HepG2 (cell line): ENCODE results near the gene SLC66A3. TPM values are rescaled to one million over a fixed set of nuclear protein-coding genes. Genes with fewer than 3 reads are reported as not detected.

Experiments
- BCL3 ChIP-seq: sonication (generic); formaldehyde crosslinking; IDR thresholded peaks from 2 replicates; pipeline ENCODE4 v1.5.1; 2020; ENCODE audit warnings: mild to moderate bottlenecking, missing genetic modification reagents, moderate library complexity
- CEBPB ChIP-seq: IDR thresholded peaks from 2 replicates; pipeline ENCODE4 v1.6.1; 2011; ENCODE audit warnings: low read depth, low read length, improper control_type of control experiment, borderline replicate concordance
- DDIT3 ChIP-seq: sonication (generic); formaldehyde crosslinking; IDR thresholded peaks from 2 replicates; pipeline ENCODE4 v1.4.0; 2020; ENCODE audit warnings: mild to moderate bottlenecking, missing genetic modification reagents
- FOXM1 ChIP-seq: sonication (generic); formaldehyde crosslinking; IDR thresholded peaks from 2 replicates; pipeline ENCODE4 v1.5.0; 2020; ENCODE audit warnings: missing genetic modification reagents
- GPN1 ChIP-seq: sonication (generic); formaldehyde crosslinking; IDR thresholded peaks from 2 replicates; pipeline ENCODE4 v1.5.1; 2020; ENCODE audit warnings: missing genetic modification reagents, borderline replicate concordance
- HES4 ChIP-seq: sonication (generic); formaldehyde crosslinking; IDR thresholded peaks from 2 replicates; pipeline ENCODE4 v1.9.0; 2021; ENCODE audit warnings: mild to moderate bottlenecking, missing genetic modification reagents, borderline replicate concordance
- MLLT10 ChIP-seq: sonication (generic); formaldehyde crosslinking; IDR thresholded peaks from 2 replicates; pipeline ENCODE4 v1.4.0; 2020; ENCODE audit warnings: missing genetic modification reagents
- NCOR1 ChIP-seq: fragments of 200-600 bp; sonication (generic); IDR thresholded peaks from 2 replicates; pipeline ENCODE4 v1.7.0; 2017; ENCODE audit warnings: antibody characterized with exemption, low read length, borderline replicate concordance
- NFE2L2 ChIP-seq: fragments of 150-350 bp; IDR thresholded peaks from 2 replicates; pipeline ENCODE4 v1.6.1; 2014; ENCODE audit warnings: low read length
- NR0B2 ChIP-seq: sonication (generic); formaldehyde crosslinking; IDR thresholded peaks from 2 replicates; pipeline ENCODE4 v1.4.0; 2020; ENCODE audit warnings: mild to moderate bottlenecking, missing genetic modification reagents
- REL ChIP-seq: sonication (generic); formaldehyde crosslinking; conservative IDR thresholded peaks from 2 replicates; pipeline ENCODE4 v1.8.0; 2022; ENCODE audit warnings: mild to moderate bottlenecking, missing genetic modification reagents, moderate library complexity
- RNF219 ChIP-seq: sonication (generic); formaldehyde crosslinking; IDR thresholded peaks from 2 replicates; pipeline ENCODE4 v1.5.0; 2020; ENCODE audit warnings: mild to moderate bottlenecking, missing genetic modification reagents
- SSRP1 ChIP-seq: IDR thresholded peaks from 2 replicates; pipeline ENCODE4 v1.6.1; 2016; ENCODE audit warnings: control low read depth
- THAP11 ChIP-seq: IDR thresholded peaks from 2 replicates; pipeline ENCODE4 v1.6.1; 2016; ENCODE audit warnings: missing biosample characterization, missing genetic modification reagents
- TIGD3 ChIP-seq: sonication (generic); formaldehyde crosslinking; IDR thresholded peaks from 2 replicates; pipeline ENCODE4 v1.5.1; 2020; ENCODE audit warnings: mild to moderate bottlenecking, missing genetic modification reagents, borderline replicate concordance
- ZNF180 ChIP-seq: sonication (generic); formaldehyde crosslinking; IDR thresholded peaks from 2 replicates; pipeline ENCODE4 v1.4.0; 2020; ENCODE audit warnings: low read depth, missing genetic modification reagents, borderline replicate concordance
- ZNF30 ChIP-seq: sonication (generic); formaldehyde crosslinking; IDR thresholded peaks from 2 replicates; pipeline ENCODE4 v1.5.0; 2020; ENCODE audit warnings: mild to moderate bottlenecking, missing genetic modification reagents
- ZNF33A ChIP-seq: sonication (generic); formaldehyde crosslinking; IDR thresholded peaks from 2 replicates; pipeline ENCODE4 v1.5.1; 2020; ENCODE audit warnings: missing genetic modification reagents, mild to moderate bottlenecking, moderate library complexity, borderline replicate concordance
- ZNF556 ChIP-seq: sonication (generic); formaldehyde crosslinking; IDR thresholded peaks from 2 replicates; pipeline ENCODE4 v1.4.0; 2020; ENCODE audit warnings: mild to moderate bottlenecking, missing genetic modification reagents, borderline replicate concordance
- ZNF713 ChIP-seq: sonication (generic); formaldehyde crosslinking; IDR thresholded peaks from 2 replicates; pipeline ENCODE4 v1.4.0; 2020; ENCODE audit warnings: mild to moderate bottlenecking, missing genetic modification reagents
- ZNF792 ChIP-seq: IDR thresholded peaks from 2 replicates; pipeline ENCODE4 v1.6.1; 2016
- polyA plus RNA-seq, 8 experiments: library from polyadenylated mRNA; depleted of rRNA in 3 of 8; stranded (reverse) in 7 of 8; unstranded in 1 of 8; fragments of >200 nt; fragmentation: Illumina TruSeq in 4 of 8; extraction: Trizol in 4 of 8; gene quantifications; 2 replicates each; pipeline versions ENCODE4 v1.2.1 to v1.2.3, GENCODE V29; 2011 to 2016; ENCODE audit warnings: low read depth in 4 of 8, missing spikeins in 1 of 8, mixed read lengths in 1 of 8; ENCODE audit not compliant: insufficient read depth in 1 of 8
- total RNA-seq, 5 experiments: library from RNA; depleted of rRNA; stranded (reverse); fragments of >200 nt; fragmentation: Illumina TruSeq; extraction: Trizol; gene quantifications; 2 replicates each; pipeline ENCODE4 v1.2.3, GENCODE V29; 2016; ENCODE audit warnings: low read depth in 1 of 5
- TF ChIP-seq, protein P1 (sequence below): sonication (generic); formaldehyde crosslinking; IDR thresholded peaks from 2 replicates; pipeline ENCODE4 v1.5.0; 2020; ENCODE audit warnings: mild to moderate bottlenecking, missing genetic modification reagents

The SLC66A3 gene
- total and polyA plus RNA-seq, 2 of the 13 experiments (the other 11 are each of a cell fraction or from before 2014, with no cell fraction given), result 2.2 to 3.7 TPM

DNA sequence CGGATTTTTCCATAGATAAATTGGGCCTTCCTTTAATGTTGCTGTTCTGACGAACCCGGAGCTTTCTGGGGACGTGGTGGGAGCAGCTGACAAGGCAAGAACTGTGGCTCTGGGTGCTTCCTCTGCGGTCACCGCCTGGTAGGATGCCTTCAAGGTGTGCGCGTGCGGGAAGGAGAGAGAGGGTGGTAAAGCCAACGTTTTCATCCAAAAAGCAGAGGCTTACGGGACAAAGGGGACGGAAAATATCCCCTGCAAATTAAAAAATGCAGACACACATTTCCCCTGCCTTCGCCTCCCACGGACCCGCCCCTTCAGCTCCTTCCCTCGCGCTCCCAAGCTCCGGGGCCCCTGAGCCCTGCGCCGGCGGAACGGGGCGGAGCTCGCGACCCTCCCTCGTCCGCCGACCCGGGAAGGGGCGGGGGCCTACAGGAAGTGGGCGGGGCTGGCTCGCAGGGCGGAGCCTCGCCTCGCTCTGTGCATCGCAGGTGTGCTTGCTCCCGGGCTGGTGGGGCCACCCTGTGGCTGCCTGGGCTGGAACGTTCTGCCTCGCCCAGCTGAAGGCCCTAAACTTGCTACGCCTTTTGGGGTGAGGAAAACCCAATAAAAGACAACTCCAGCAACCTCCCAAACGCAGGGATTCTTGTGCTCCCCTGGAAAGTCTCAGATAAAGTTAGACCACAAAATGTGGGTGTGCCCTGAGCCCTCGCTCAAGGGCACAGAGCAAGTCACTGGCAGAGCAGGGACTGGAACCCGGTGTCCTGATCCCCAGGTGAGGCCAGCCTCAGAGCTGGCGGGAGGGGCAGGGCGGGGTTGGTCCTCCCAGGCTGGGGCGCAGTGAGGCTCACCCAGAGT, 25.4 kb upstream of the SLC66A3 start (continued):
- TF ChIP-seq NR0B2 (CRISPR knock-in tag) (no peak), NFE2L2 (no peak), GPN1 (CRISPR knock-in tag) (no peak), THAP11 (peak; percentile 68), FOXM1 (CRISPR knock-in tag) (no peak), TIGD3 (CRISPR knock-in tag) (no peak), HES4 (CRISPR knock-in tag) (no peak), RNF219 (CRISPR knock-in tag) (no peak), ZNF792 (CRISPR knock-in tag) (0 out of 2 replicates have a peak, but pooled peaks have one; percentile 46), SSRP1 (no peak), CEBPB (no peak), ZNF180 (CRISPR knock-in tag) (no peak), DDIT3 (CRISPR knock-in tag) (no peak), ZNF30 (CRISPR knock-in tag) (peak; percentile 76; the same call in 1 of the 2 replicates), ZNF713 (peak; percentile 15; the same call in 1 of the 2 replicates), ZNF556 (CRISPR knock-in tag) (no peak; the same call in 1 of the 2 replicates), REL (CRISPR knock-in tag) (0 out of 2 replicates have a peak, but pooled peaks have one; percentile 74), BCL3 (CRISPR knock-in tag) (no peak; the same call in 1 of the 2 replicates), ZNF33A (CRISPR knock-in tag) (no peak), NCOR1 (no peak), MLLT10 (CRISPR knock-in tag) (no peak)
- TF ChIP-seq, protein P1, sequence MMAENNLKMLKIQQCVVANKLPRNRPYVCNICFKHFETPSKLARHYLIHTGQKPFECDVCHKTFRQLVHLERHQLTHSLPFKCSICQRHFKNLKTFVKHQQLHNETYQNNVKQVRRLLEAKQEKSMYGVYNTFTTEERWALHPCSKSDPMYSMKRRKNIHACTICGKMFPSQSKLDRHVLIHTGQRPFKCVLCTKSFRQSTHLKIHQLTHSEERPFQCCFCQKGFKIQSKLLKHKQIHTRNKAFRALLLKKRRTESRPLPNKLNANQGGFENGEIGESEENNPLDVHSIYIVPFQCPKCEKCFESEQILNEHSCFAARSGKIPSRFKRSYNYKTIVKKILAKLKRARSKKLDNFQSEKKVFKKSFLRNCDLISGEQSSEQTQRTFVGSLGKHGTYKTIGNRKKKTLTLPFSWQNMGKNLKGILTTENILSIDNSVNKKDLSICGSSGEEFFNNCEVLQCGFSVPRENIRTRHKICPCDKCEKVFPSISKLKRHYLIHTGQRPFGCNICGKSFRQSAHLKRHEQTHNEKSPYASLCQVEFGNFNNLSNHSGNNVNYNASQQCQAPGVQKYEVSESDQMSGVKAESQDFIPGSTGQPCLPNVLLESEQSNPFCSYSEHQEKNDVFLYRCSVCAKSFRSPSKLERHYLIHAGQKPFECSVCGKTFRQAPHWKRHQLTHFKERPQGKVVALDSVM, result no peak
